ENCODE results near the gene BLOC1S4. TPM values are rescaled to one million over a fixed set of nuclear protein-coding genes. Genes with fewer than 3 reads are reported as not detected.

BLOC1S4 gene
- total RNA-seq, 1 experiment from 2014 or later, result 14.9 TPM

DNA sequence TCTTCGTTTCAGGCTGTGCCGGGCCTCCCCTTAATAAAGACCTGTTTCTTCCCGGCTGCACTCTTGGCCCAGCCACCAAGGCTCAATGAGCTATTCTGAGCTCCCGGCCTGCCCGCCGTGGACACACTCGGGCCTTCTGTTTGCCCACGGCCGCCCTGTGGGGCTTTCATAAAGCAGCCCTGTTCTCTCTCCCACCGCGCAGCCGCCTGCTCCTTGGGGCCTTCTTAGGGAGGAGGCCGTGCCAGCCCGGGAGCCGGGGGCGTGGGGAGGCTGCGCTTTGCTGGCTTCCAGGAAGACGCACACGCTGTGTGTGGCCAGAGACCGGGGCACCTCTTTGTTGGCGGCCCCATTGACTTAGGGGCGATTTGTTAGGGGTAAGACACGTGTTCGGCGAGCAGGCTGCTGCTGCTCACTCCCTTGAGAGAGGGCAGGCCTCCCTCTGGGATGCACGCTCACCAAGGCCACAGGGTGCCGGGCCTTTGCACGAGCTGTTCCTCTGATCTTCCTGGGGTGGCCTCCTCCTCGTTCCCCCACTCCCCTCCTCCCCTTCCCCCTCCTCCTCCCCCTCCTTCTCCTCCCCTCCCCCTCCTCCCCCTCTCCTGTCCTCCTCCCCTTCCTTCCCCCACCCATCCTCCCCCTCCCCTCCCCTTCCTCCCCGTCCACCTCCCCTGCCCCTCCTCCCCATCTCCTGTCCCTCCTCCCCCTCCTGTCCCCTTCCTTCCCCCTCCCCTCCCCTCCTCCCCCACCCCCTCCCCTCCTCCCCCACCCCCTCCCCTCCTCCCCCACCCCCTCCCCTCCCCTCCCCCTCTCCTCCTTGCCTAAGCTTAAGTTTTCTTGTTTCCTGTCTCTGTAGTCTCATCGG is 11.3 kb downstream of the BLOC1S4 start:
- Histone ChIP-seq H4K20me1 (ENCODE audit: control insufficient read depth, insufficient read depth, insufficient read length) (no peaks in the 10 kb centered on the region), H3K27me3 (ENCODE audit: insufficient read depth, low read length) (no peaks in the 10 kb centered on the region), H3K23me2 (ENCODE audit: insufficient read length, low read depth, low read length, poor library complexity, severe bottlenecking) (no peaks in the 10 kb centered on the region), H4K5ac (ENCODE audit: insufficient read length, low read depth, low read length) (no peak overlapping the region), H3K18ac (ENCODE audit: insufficient read length, low read depth, low read length) (peak overlapping the region; percentile 47), H3K9me3 (ENCODE audit: control insufficient read depth, low read depth, low read length) (no peaks in the 10 kb centered on the region), H3K27ac (ENCODE audit: insufficient read length, low read depth, low read length) (no peak overlapping the region), H2AK5ac (ENCODE audit: insufficient read length, low read length) (no peak overlapping the region), H2BK12ac (ENCODE audit: insufficient read length, low read depth, low read length) (no peak overlapping the region), H3K23ac (ENCODE audit: insufficient read length, low read depth, low read length) (no peak overlapping the region), H4K91ac (ENCODE audit: insufficient read length, low read depth, low read length) (no peak overlapping the region), H2BK20ac (ENCODE audit: low read depth, low read length, poor library complexity, severe bottlenecking) (no peak overlapping the region), H3K9ac (ENCODE audit: extremely low read depth, insufficient read length, low read length) (no peak overlapping the region), H2AFZ (ENCODE audit: low read length) (no peak overlapping the region), H3K4me2 (ENCODE audit: insufficient read depth, insufficient read length, low read length) (no peak overlapping the region), H2BK120ac (ENCODE audit: low read depth, low read length, poor library complexity, severe bottlenecking) (no peak overlapping the region), H3T11ph (ENCODE audit: low read length) (no peak overlapping the region), H3K79me2 (ENCODE audit: insufficient read depth, low read length) (no peaks in the 10 kb centered on the region), H3K4me1 (ENCODE audit: insufficient read depth, low read length) (0 out of 2 replicates have a peak, but pooled peaks cover 3% of the 10 kb centered on the region), H3K79me1 (ENCODE audit: insufficient read depth, low read depth, low read length, poor library complexity, severe bottlenecking) (no peaks in the 10 kb centered on the region), H4K8ac (replicated peaks; ENCODE audit: insufficient read length, low read depth, low read length) (no peak overlapping the region), H3K4ac (ENCODE audit: low read depth, low read length) (no peak overlapping the region), H2BK5ac (ENCODE audit: insufficient read length, low read length) (no peak overlapping the region), H2BK15ac (ENCODE audit: low read depth, low read length) (no peak overlapping the region), H3K14ac (ENCODE audit: insufficient read depth, low read length) (no peak overlapping the region), H3K56ac (ENCODE audit: insufficient read length, low read depth, low read length) (no peak overlapping the region)
- no peaks in the 10 kb centered on the region for H3K9me3 Mint-ChIP-seq
- H3K27ac Mint-ChIP-seq, result peak overlapping the region in 2 of 3 experiments; percentile 38 to 52; a peak in 2 of 7 replicates
- no peaks in the 10 kb centered on the region for H3K27me3 Mint-ChIP-seq (ENCODE audit: low read depth)
- peak; percentile 67 for DNase-seq
- H3K4me1 Mint-ChIP-seq, result peaks cover 15 to 21% of the 10 kb centered on the region in 2 experiments
- no peak overlapping the region for H3K4me3 Mint-ChIP-seq
- no CpG with 5 or more reads among the region's 31 CpGs for WGBS (ENCODE audit: extremely low coverage, insufficient read length, low lambda C conversion rate)
- TF ChIP-seq, protein P1, sequence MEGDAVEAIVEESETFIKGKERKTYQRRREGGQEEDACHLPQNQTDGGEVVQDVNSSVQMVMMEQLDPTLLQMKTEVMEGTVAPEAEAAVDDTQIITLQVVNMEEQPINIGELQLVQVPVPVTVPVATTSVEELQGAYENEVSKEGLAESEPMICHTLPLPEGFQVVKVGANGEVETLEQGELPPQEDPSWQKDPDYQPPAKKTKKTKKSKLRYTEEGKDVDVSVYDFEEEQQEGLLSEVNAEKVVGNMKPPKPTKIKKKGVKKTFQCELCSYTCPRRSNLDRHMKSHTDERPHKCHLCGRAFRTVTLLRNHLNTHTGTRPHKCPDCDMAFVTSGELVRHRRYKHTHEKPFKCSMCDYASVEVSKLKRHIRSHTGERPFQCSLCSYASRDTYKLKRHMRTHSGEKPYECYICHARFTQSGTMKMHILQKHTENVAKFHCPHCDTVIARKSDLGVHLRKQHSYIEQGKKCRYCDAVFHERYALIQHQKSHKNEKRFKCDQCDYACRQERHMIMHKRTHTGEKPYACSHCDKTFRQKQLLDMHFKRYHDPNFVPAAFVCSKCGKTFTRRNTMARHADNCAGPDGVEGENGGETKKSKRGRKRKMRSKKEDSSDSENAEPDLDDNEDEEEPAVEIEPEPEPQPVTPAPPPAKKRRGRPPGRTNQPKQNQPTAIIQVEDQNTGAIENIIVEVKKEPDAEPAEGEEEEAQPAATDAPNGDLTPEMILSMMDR (conservative IDR thresholded peaks at IDR 0.05), result no peak
- H3K36me3 Mint-ChIP-seq (ENCODE audit: insufficient read depth in 1 of 3, low read depth in 3 of 3), result no peaks in the 10 kb centered on the region
